Thyroid gland (tissue), 4 donors: Measurements from ENCODE around the gene KCNQ2. TPM values are rescaled to one million over a fixed set of nuclear protein-coding genes. Genes with fewer than 3 reads are reported as not detected.
"Not testable (repeated sequence)": the region's sequence is repeated elsewhere in the genome, so short reads cannot be mapped to it uniquely, and the experiment has no call there.

Source experiments
- DNase-seq, 2 donors: peaks; one replicate each; pipeline ENCODE4 v3.0.0-alpha.2; 2019
- H3K27ac ChIP-seq, 3 donors: fragments of 200-600 bp; sonication (generic); 1 replicate in 2 of 3; 2 replicates in 1 of 3; pipeline ENCODE4 v1.5.1; 2016 to 2019; ENCODE audit warnings: mild to moderate bottlenecking in 1 of 3, moderate library complexity in 1 of 3
- H3K27me3 ChIP-seq: fragments of 200-600 bp; sonication (generic); one replicate; pipeline ENCODE4 v1.5.1; 2019
- H3K36me3 ChIP-seq, 2 donors: fragments of 200-600 bp; sonication (generic); one replicate each; pipeline ENCODE4 v1.5.1; 2016 to 2019
- H3K4me1 ChIP-seq, 2 donors: fragments of 200-600 bp; sonication (generic); one replicate each; pipeline ENCODE4 v1.5.1; 2017 to 2019
- H3K4me3 ChIP-seq, 3 donors: fragments of 200-600 bp; sonication (generic); replicated peaks in 1 of 3; 1 replicate in 2 of 3; 2 replicates in 1 of 3; pipeline ENCODE4 v1.5.1; 2016; ENCODE audit warnings: mild to moderate bottlenecking in 1 of 3
- H3K9me3 ChIP-seq: fragments of 200-600 bp; sonication (generic); one replicate; pipeline ENCODE4 v1.5.1; 2017
- CTCF ChIP-seq, 6 experiments: fragments of 200-600 bp in 3 of 6; fragments of 450-650 bp in 3 of 6; sonication (generic) in 3 of 6; IDR thresholded peaks; one replicate each; pipeline ENCODE4 v1.5.1; 2016 to 2019; ENCODE audit warnings: antibody characterized with exemption in 6 of 6, mild to moderate bottlenecking in 2 of 6, inconsistent platforms in 1 of 6, moderate library complexity in 1 of 6
- POLR2A ChIP-seq, 2 donors: fragments of 450-650 bp; IDR thresholded peaks; one replicate each; pipeline ENCODE4 v1.6.1; 2017; ENCODE audit warnings: antibody characterized with exemption in 2 of 2, mild to moderate bottlenecking in 2 of 2, moderate library complexity in 1 of 2
- WGBS, 2 donors: methylation state at CpG; one replicate each; pipeline ENCODE4 v1.1.5; 2017; 5-methylcytosine and 5-hydroxymethylcytosine counted together
- intact Hi-C: fragments of 100-400 bp; cut with DNase I; formaldehyde crosslinking; loops from one replicate; pipeline ENCODE4 v1.15.1; 2023
- total RNA-seq, 4 donors: library from RNA; depleted of rRNA; stranded (reverse); fragments of >200 nt; gene quantifications; one replicate each; pipeline ENCODE4 v1.2.3, GENCODE V29; 2016

The KCNQ2 gene
- total RNA-seq, 4 donors from 2014 or later, result 0.11 to 0.27 TPM; not detected in 2

GRCh38 chr20:63483834-63484233, 11.4 kb upstream of the KCNQ2 start:
- peaks cover 7% of the 10 kb centered on the region for H3K27me3 ChIP-seq
- no peaks in the 10 kb centered on the region for H3K36me3 ChIP-seq

GRCh38 chr20:63482021-63482587, 9.6 kb upstream of the KCNQ2 start:
- intact Hi-C loops, result no loop called here
- WGBS, 2 donors, result 55 to 87% methylated on average over 2 to 4 of the region's 11 CpGs
- Histone ChIP-seq H3K9me3 (no peaks in the 10 kb centered on the region), H3K27me3 (peaks cover 4% of the 10 kb centered on the region), H3K4me1 (no peaks in the 10 kb centered on the region), H3K27ac (no peak overlapping the region), H3K36me3 (no peaks in the 10 kb centered on the region), H3K4me3 (no peak overlapping the region)
- DNase-seq, result no peak
- TF ChIP-seq CTCF (IDR thresholded peaks at IDR 0.05) (no peak), POLR2A (IDR thresholded peaks at IDR 0.05) (no peak)

More at GRCh38 chr20:63483834-63484233, 11.4 kb upstream of the KCNQ2 start:
- WGBS, 2 donors, result 62 to 68% methylated on average over 10 to 12 of the region's 12 CpGs
- no peaks in the 10 kb centered on the region for H3K9me3 ChIP-seq
- intact Hi-C loops, result no loop called here
- TF ChIP-seq POLR2A (IDR thresholded peaks at IDR 0.05), result no peak
- TF ChIP-seq CTCF (IDR thresholded peaks at IDR 0.05), result no peak
- no peak overlapping the region for H3K27ac ChIP-seq
- no peaks in the 10 kb centered on the region for H3K4me1 ChIP-seq
- DNase-seq, result no peak
- H3K4me3 ChIP-seq, result no peak overlapping the region

DNA sequence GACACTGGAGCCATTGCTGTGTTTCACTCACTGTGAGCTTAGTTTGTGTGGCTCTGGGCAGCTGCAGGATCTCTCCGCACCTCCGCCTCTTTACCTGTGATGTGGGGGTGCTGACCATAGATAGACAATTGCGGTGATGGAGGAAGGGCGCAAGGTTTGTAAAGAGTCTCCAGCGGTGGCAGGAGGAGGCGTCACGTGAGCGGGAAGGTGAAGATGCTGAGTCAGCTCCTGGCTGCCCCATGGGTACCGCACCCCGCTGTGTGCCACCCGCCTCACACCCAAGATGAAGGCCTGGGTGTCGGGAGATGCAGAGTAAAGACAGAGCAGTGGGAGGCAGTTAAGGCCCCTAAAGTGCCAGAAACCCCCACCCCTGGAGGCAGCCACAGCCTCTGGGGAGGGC, 9.0 kb upstream of the KCNQ2 start:
- intact Hi-C loops, result no loop called here
- TF ChIP-seq POLR2A (IDR thresholded peaks at IDR 0.05) (no peak), CTCF (IDR thresholded peaks at IDR 0.05) (no peak)
- Histone ChIP-seq H3K9me3 (no peaks in the 10 kb centered on the region), H3K36me3 (no peaks in the 10 kb centered on the region), H3K27me3 (peaks cover 4% of the 10 kb centered on the region), H3K4me1 (no peaks in the 10 kb centered on the region), H3K4me3 (no peak overlapping the region), H3K27ac (no peak overlapping the region)
- no peak for DNase-seq
- WGBS, 2 donors, result 50 to 66% methylated on average over 12 of the region's 12 CpGs

DNA sequence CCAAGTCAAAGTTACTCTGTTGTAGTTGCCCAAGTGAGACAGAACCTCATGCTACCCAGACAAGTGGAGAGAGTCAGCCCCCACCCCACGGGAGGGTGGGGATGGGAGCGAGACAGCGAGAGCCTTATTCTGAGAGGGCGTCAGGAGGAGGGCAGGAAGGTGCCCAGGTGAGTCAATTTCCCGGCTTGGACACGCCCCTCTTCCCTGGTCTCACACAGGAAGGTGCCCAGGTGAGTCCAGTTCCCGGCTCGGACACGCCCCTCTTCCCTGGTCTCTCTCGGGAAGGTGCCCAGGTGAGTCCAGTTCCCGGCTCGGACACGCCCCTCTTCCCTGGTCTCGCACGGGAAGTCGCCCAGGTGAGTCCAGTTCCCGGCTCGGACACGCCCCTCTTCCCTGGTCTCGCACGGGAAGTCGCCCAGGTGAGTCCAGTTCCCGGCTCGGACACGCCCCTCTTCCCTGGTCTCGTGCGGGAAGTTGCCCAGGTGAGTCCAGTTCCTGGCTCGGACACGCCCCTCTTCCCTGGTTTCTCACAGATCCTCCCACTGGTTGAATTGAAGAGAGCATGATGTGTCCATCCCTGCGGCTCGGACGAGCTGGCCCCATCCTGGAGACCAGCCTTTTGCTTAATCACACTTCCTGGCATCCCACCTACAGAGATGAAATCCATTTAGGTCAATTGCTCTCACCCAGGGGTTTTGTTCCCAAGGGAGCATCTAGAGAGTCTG, 7.4 kb upstream of the KCNQ2 start:
- DNase-seq, H3K9me3 ChIP-seq, H3K4me3 ChIP-seq, H3K4me1 ChIP-seq, H3K36me3 ChIP-seq, intact Hi-C loops, H3K27ac ChIP-seq: not testable (repeated sequence)
- 33 to 49% methylated on average over 25 to 30 of the region's 32 CpGs for WGBS, 2 donors
- H3K27me3 ChIP-seq, result peaks cover 10% of the 10 kb centered on the region

DNA sequence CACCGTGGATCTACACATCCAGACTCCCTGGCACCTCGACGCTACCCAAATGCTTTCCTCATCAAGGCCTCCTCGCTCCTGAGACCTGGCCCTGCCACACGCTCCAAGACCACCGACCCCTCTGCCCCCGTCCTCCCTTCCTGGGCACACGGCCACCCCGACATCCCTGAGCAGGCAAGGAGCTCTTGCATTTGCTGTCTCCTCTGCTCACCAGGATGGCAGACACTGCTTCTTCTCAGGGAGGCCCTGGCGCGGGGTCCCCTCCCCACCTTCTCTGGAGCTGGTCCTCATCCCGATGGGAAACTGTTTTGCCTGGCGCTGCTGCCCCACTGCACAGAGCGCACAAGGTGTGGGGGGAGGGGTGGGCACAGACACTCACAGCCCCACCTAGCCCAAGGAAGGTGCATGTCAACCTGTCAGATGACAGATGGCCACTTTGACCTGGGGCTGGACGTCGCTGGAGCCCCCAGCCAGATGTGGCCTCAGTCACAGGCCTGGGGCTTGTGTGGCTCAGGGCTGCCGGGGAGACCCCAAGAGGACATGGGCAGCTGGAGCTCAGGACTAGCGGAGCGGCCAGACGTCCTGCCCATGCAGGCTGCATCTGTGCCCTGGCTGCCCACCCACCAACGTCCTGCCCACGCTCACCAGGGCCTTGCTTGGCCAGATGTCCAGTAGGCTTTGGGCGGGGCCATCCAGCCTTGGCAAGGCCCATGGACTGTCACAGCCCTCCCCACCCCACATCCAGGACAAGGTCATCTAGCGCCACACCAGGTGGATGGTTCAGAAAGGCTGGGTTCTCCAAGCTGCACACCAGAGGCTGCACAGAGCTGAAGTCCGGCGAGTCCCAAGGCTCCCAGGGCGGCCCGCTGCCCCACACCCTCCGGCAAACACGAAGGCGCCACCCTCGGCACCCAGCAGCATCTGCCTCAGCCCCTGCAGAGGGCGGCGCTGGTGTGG, 6.2 kb upstream of the KCNQ2 start:
- Histone ChIP-seq H3K9me3 (no peaks in the 10 kb centered on the region), H3K27ac (no peak overlapping the region), H3K36me3 (no peaks in the 10 kb centered on the region), H3K4me3 (no peak overlapping the region), H3K27me3 (peaks cover 18% of the 10 kb centered on the region), H3K4me1 (no peaks in the 10 kb centered on the region)
- TF ChIP-seq CTCF (IDR thresholded peaks at IDR 0.05) (no peak), POLR2A (IDR thresholded peaks at IDR 0.05) (no peak)
- no peak for DNase-seq
- WGBS, 2 donors, result 88 to 90% methylated on average over 14 to 15 of the region's 34 CpGs
- intact Hi-C loops, result no loop called here
